GM20431 (cell line): Measurements from ENCODE around the gene CAPSL.
"Not testable (repeated sequence)": the region's sequence is repeated elsewhere in the genome, so short reads cannot be mapped to it uniquely, and the experiment has no call there.

Experiments
- in situ Hi-C: fragments of 300-500 bp; cut with MseI, MboI; formaldehyde crosslinking; loops from one replicate; pipeline ENCODE4 v1.15.0; 2020; ENCODE audit warnings: low sequenced_read_pairs; ENCODE audit not compliant: unreplicated experiment

The CAPSL gene

GRCh38 chr5:35919191-35919590, 19.2 kb downstream of the CAPSL start:
- in situ Hi-C loops = no loop called here

- in situ Hi-C loops = no loop called here
Measured at GRCh38 chr5:35908814-35909213, 29.6 kb downstream of the CAPSL start.

- in situ Hi-C loops = no loop called here
Measured at GRCh38 chr5:35908228-35908627, 30.2 kb downstream of the CAPSL start.

DNA sequence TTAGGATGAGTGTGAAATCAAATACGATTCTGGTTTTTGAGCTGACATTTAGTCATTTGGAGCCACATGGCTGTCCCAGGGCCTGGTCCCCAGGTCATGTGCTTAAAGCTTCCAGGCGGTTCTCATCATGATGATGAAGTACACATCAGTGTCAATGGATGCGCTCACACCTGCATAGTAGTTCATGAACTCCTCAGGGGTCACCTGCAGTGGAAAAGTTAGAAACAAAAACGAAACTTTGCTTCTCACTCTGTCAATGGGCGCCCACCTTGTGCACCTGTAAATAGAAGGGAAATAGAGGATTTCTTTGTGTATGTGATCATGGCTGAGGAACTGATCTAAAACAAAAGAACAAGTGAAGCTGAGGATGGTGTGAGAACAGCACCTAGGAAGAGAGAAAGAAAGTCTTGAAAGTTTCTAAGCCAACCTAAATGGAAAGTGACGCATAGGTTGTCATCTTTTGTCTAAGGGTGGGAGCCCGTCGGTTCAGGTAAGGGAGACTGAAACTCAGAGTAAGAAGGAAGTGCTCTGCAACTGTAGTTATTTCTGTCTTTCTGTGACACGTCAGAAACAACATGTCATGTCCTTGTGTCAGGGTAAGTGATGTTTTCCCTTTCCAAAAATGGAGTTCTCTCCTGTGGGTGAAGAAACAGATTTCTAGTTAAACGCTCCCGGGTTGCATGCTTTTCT, 33.8 kb downstream of the CAPSL start:
- in situ Hi-C loops = no loop called here

GRCh38 chr5:35903631-35904203, 34.7 kb downstream of the CAPSL start:
- in situ Hi-C loops = no loop called here

- in situ Hi-C loops = no loop called here
Measured at GRCh38 chr5:35902046-35902672, 36.3 kb downstream of the CAPSL start.

GRCh38 chr5:35900972-35901695, 37.3 kb downstream of the CAPSL start:
- in situ Hi-C loops = no loop called here

GRCh38 chr5:35899800-35900199, 38.6 kb downstream of the CAPSL start:
- in situ Hi-C loops = no loop called here

GRCh38 chr5:35898952-35899660, 39.3 kb downstream of the CAPSL start:
- in situ Hi-C loops = no loop called here

DNA sequence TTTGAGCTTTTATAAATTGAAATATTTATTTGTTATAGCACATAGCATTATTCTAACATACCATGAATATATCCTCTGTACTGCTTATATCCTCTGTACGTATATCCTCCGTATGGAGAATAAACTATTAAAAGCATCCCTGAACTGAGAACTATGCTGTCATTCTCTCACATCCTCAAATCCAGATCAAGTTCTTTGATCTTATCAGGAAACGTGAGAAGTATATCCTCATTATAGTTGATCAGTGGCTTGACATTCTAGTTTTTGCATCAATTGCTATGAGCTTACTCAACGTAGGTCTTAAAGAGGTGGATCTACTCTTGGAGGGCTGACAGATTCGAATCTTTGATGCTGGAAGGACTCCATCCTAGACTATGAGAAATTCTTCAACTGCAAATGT, 44.3 kb downstream of the CAPSL start:
- in situ Hi-C loops = no loop called here

DNA sequence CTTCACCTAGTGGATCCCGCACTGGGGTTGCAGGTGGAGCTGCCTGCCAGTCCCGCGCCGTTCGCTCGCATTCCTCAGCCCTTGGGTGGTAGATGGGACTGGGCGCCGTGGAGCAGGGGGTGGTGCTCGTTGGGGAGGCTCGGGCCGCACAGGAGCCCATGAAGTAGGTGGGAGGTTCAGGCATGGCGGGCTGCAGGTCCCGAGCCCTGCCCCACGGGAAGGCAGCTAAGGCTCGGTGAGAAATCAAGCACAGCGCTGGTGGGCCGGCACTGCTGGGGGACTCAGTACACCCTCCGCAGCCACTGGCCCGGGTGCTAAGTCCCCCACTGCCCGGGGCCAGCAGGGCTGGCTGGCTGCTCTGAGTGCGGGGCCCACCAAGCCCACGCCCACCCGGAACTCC, 45.6 kb downstream of the CAPSL start:
- in situ Hi-C loops = not testable (repeated sequence)

- in situ Hi-C loops = no loop called here
Measured at GRCh38 chr5:35890021-35891020, 48.1 kb downstream of the CAPSL start.

DNA sequence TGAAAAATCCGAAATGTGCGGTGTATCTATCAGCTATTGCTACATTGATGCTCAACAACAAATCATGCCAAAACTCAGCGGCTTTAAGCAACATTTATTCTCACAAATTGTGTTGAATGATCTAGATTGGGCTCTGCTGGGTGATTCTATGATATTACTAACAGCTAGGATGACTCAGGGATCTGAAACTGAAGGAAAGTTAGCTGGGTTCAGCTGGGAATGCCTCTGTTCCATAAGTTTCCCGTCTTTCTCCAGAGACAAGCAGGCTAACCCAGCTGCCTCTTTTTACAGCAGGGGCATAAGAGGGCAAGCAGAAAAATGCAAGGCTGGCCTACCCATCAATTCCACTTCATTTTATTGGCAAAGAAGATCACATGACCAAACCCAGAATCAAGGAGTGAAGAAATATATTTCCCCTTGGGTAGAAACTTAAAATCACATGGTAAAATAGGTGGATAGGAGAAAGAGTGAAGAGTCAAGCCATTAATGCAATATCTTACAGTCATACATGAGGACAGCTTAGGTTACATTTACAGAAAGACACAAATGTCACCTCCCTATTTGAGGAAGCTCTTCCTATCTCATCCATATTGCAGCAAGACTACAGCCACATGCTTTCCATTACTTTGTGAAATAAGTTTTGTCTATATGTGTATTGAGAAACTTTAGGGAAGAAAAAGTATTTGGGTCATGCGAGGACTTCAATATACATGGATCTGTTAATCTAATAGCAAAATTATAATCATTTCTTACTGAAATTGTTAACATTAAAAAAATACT, 50.9 kb downstream of the CAPSL start:
- in situ Hi-C loops = no loop called here

DNA sequence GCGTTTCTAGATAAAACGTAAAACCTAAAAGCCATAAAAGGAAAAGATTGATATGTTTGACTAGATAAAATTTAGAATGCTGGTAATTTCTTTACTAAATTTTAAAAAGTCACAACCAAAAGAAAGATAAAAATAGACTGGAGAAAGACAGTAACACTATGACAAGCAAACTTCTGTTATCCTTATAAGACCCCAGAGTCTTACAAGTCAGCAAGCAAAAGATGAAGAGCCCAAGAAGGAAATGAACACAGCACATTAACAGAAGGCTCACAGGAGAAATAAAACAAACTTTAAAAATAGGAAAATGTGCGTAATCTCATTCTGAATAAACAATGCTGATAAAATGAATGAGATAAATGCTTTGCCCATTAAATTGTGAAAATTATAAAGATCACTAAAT, 52.0 kb downstream of the CAPSL start:
- in situ Hi-C loops = no loop called here

DNA sequence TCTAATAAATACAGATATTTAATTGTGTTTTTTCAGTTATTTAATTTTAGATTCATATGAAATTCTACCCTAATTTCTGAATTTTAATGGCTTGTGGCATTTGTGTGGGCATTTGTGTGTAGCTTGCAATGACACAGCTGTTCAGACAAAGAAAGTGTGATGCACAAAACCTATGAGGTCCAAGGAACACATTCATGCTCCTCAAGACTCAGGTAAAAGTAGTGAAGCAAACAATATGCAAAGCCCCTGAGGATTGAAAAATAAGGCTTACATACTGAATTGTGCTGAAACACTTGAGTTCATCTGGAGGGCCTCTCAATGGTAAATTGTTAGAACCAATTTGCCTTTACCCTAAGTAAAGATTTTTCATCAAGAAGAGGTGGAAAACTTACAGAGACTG, 53.6 kb downstream of the CAPSL start:
- in situ Hi-C loops = no loop called here

GRCh38 chr5:35884191-35884769, 54.1 kb downstream of the CAPSL start:
- in situ Hi-C loops = no loop called here

GRCh38 chr5:35881758-35882157, 56.7 kb downstream of the CAPSL start:
- in situ Hi-C loops = no loop called here

GRCh38 chr5:35880156-35880555, 58.3 kb downstream of the CAPSL start:
- in situ Hi-C loops = no loop called here
